HepG2 (cell line): Measurements from ENCODE around the gene AP2B1. TPM values are rescaled to one million over a fixed set of nuclear protein-coding genes. Genes with fewer than 3 reads are reported as not detected.

ENCODE experiments used
- AGO1 ChIP-seq: fragments of 200-400 bp; formaldehyde crosslinking; IDR thresholded peaks from 2 replicates; pipeline ENCODE4 v1.6.1; 2017; ENCODE audit warnings: mild to moderate bottlenecking, low read depth, low read length, moderate library complexity; ENCODE audit not compliant: poor library complexity, severe bottlenecking
- EED ChIP-seq: sonication (generic); formaldehyde crosslinking; IDR thresholded peaks from 2 replicates; pipeline ENCODE4 v1.5.0; 2020; ENCODE audit warnings: mild to moderate bottlenecking, missing genetic modification reagents
- ELF3 ChIP-seq: IDR thresholded peaks from 2 replicates; pipeline ENCODE4 v1.6.1; 2016; ENCODE audit warnings: missing genetic modification reagents, missing compliant biosample characterization
- GABPA ChIP-seq, 2 experiments: IDR thresholded peaks; 2 replicates each; pipeline ENCODE4 v1.6.1; 2011 to 2016; ENCODE audit warnings: low read depth in 2 of 2, low read length in 1 of 2, missing biosample characterization in 1 of 2, missing genetic modification characterization in 1 of 2
- GZF1 ChIP-seq: sonication (generic); formaldehyde crosslinking; IDR thresholded peaks from 2 replicates; pipeline ENCODE4 v1.5.1; 2020; ENCODE audit warnings: mild to moderate bottlenecking, missing genetic modification reagents
- KDM3A ChIP-seq: IDR thresholded peaks from 2 replicates; pipeline ENCODE4 v1.6.1; 2018; ENCODE audit warnings: low read depth, missing compliant biosample characterization
- KLF15 ChIP-seq: sonication (generic); formaldehyde crosslinking; IDR thresholded peaks from 2 replicates; pipeline ENCODE4 v1.8.1; 2023; ENCODE audit warnings: borderline replicate concordance, mild to moderate bottlenecking, inconsistent platforms, missing genetic modification reagents, mixed read lengths
- MTA3 ChIP-seq: sonication (generic); formaldehyde crosslinking; IDR thresholded peaks from 2 replicates; pipeline ENCODE4 v1.4.0; 2020; ENCODE audit warnings: missing genetic modification reagents
- MTF2 ChIP-seq: sonication (generic); formaldehyde crosslinking; IDR thresholded peaks from 2 replicates; pipeline ENCODE4 v1.5.0; 2020; ENCODE audit warnings: missing genetic modification reagents, borderline replicate concordance
- NFRKB ChIP-seq: fragments of 450-650 bp; IDR thresholded peaks from 2 replicates; pipeline ENCODE4 v1.6.1; 2017
- NR1H2 ChIP-seq: sonication (generic); formaldehyde crosslinking; IDR thresholded peaks from 2 replicates; pipeline ENCODE4 v1.8.1; 2022; ENCODE audit warnings: low read depth, missing genetic modification reagents, borderline replicate concordance
- ONECUT2 ChIP-seq: sonication (generic); formaldehyde crosslinking; IDR thresholded peaks from 2 replicates; pipeline ENCODE4 v1.4.0; 2020; ENCODE audit warnings: missing genetic modification reagents
- PHF8 ChIP-seq: sonication (generic); formaldehyde crosslinking; IDR thresholded peaks from 2 replicates; pipeline ENCODE4 v1.5.0; 2020; ENCODE audit warnings: missing genetic modification reagents
- RCOR2 ChIP-seq: IDR thresholded peaks from 2 replicates; pipeline ENCODE4 v1.6.1; 2016; ENCODE audit warnings: missing biosample characterization, missing genetic modification reagents
- RFXANK ChIP-seq: IDR thresholded peaks from 2 replicates; pipeline ENCODE4 v1.6.1; 2016
- SP5 ChIP-seq: IDR thresholded peaks from 2 replicates; pipeline ENCODE4 v1.6.1; 2016; ENCODE audit warnings: low read depth, borderline replicate concordance
- SRF ChIP-seq: IDR thresholded peaks from 2 replicates; pipeline ENCODE4 v1.6.1; 2011; ENCODE audit warnings: mild to moderate bottlenecking, low read depth, low read length, moderate library complexity
- STAT6 ChIP-seq: sonication (generic); formaldehyde crosslinking; IDR thresholded peaks from 2 replicates; pipeline ENCODE4 v1.4.0; 2020; ENCODE audit warnings: missing genetic modification reagents, mild to moderate bottlenecking, borderline replicate concordance
- ZFP36L2 ChIP-seq: sonication (generic); formaldehyde crosslinking; IDR thresholded peaks from 2 replicates; pipeline ENCODE4 v1.4.0; 2020; ENCODE audit warnings: missing genetic modification reagents
- ZNF337 ChIP-seq: sonication (generic); formaldehyde crosslinking; IDR thresholded peaks from 2 replicates; pipeline ENCODE4 v1.5.1; 2020; ENCODE audit warnings: missing genetic modification reagents, low read depth, mild to moderate bottlenecking, borderline replicate concordance
- ZNF567 ChIP-seq: sonication (generic); formaldehyde crosslinking; IDR thresholded peaks from 2 replicates; pipeline ENCODE4 v1.8.1; 2023; ENCODE audit warnings: mild to moderate bottlenecking, missing genetic modification reagents, borderline replicate concordance
- ZNF674 ChIP-seq: sonication (generic); formaldehyde crosslinking; IDR thresholded peaks from 2 replicates; pipeline ENCODE4 v1.5.0; 2020; ENCODE audit warnings: low read depth, mild to moderate bottlenecking, missing genetic modification reagents
- ZSCAN25 ChIP-seq: sonication (generic); formaldehyde crosslinking; IDR thresholded peaks from 2 replicates; pipeline ENCODE4 v1.8.0; 2022; ENCODE audit warnings: mild to moderate bottlenecking, missing genetic modification reagents
- polyA plus RNA-seq, 8 experiments: library from polyadenylated mRNA; depleted of rRNA in 3 of 8; stranded (reverse) in 7 of 8; unstranded in 1 of 8; fragments of >200 nt; fragmentation: Illumina TruSeq in 4 of 8; extraction: Trizol in 4 of 8; gene quantifications; 2 replicates each; pipeline versions ENCODE4 v1.2.1 to v1.2.3, GENCODE V29; 2011 to 2016; ENCODE audit warnings: low read depth in 4 of 8, missing spikeins in 1 of 8, mixed read lengths in 1 of 8; ENCODE audit not compliant: insufficient read depth in 1 of 8
- total RNA-seq, 5 experiments: library from RNA; depleted of rRNA; stranded (reverse); fragments of >200 nt; fragmentation: Illumina TruSeq; extraction: Trizol; gene quantifications; 2 replicates each; pipeline ENCODE4 v1.2.3, GENCODE V29; 2016; ENCODE audit warnings: low read depth in 1 of 5
- TF ChIP-seq, protein P1 (sequence below): sonication (generic); formaldehyde crosslinking; conservative IDR thresholded peaks from 2 replicates; pipeline ENCODE4 v1.4.0; 2020; ENCODE audit warnings: mild to moderate bottlenecking, missing genetic modification reagents, moderate library complexity

The AP2B1 gene
- total and polyA plus RNA-seq, 2 of the 13 experiments (the other 11 are each of a cell fraction or from before 2014, with no cell fraction given) = 23.8 to 71.3 TPM

DNA sequence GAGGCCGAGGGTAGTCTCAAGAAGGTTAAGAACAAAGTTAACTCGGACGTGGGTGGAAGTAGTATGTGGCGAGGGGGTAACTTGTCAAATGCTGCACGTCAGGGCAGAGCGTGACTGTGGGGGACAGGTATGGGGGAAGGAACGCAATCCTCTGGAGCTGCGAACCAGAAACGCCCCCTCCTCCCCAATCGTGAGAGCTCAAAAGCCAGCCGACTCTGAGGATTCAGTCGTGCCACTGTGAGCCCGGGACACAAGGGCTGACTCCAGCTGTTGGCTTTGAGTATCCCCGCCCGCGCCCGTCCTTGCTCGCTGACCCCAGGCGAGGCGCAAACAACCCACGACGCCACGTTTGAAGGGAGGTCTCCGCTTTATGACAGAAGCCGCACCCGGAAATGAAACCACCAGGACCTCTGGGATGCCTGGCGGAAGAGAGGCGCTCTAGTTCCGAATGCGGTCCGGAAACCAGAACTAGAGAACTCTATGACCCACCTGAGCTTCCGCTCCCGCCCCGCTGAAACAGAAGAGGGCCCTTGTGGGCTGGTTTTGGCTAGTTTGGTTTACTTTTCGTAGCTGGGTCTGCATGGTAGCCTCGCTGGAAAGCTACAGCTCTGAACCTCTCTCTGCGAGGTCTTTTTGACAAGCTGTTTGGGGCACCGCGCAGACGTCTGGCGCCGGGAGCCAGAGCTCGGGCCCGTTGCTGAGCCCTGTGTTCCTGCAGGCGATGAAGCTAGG is 8.8 kb upstream of the AP2B1 start, which contains the start of gene PEX12 (continued):
- TF ChIP-seq ZFP36L2 (CRISPR knock-in tag) = no peak
- no peak for TF ChIP-seq MTF2
- 0 out of 2 replicates have a peak, but pooled peaks have one; percentile 47 for TF ChIP-seq STAT6 (CRISPR knock-in tag)
- peak; percentile 67 for TF ChIP-seq AGO1
- TF ChIP-seq ZSCAN25 (CRISPR knock-in tag) = no peak
- 0 out of 2 replicates have a peak, but pooled peaks have one; percentile 26 for TF ChIP-seq KDM3A (CRISPR knock-in tag)
- TF ChIP-seq, protein P1, sequence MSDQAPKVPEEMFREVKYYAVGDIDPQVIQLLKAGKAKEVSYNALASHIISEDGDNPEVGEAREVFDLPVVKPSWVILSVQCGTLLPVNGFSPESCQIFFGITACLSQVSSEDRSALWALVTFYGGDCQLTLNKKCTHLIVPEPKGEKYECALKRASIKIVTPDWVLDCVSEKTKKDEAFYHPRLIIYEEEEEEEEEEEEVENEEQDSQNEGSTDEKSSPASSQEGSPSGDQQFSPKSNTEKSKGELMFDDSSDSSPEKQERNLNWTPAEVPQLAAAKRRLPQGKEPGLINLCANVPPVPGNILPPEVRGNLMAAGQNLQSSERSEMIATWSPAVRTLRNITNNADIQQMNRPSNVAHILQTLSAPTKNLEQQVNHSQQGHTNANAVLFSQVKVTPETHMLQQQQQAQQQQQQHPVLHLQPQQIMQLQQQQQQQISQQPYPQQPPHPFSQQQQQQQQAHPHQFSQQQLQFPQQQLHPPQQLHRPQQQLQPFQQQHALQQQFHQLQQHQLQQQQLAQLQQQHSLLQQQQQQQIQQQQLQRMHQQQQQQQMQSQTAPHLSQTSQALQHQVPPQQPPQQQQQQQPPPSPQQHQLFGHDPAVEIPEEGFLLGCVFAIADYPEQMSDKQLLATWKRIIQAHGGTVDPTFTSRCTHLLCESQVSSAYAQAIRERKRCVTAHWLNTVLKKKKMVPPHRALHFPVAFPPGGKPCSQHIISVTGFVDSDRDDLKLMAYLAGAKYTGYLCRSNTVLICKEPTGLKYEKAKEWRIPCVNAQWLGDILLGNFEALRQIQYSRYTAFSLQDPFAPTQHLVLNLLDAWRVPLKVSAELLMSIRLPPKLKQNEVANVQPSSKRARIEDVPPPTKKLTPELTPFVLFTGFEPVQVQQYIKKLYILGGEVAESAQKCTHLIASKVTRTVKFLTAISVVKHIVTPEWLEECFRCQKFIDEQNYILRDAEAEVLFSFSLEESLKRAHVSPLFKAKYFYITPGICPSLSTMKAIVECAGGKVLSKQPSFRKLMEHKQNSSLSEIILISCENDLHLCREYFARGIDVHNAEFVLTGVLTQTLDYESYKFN (CRISPR knock-in tag) = 0 out of 2 replicates have a peak, but pooled peaks have one; percentile 53
- 0 out of 2 replicates have a peak, but pooled peaks have one; percentile 59 for TF ChIP-seq RFXANK
- peak; percentile 87 for TF ChIP-seq PHF8 (CRISPR knock-in tag)
- 0 out of 2 replicates have a peak, but pooled peaks have one; percentile 30 for TF ChIP-seq SP5
- no peak for TF ChIP-seq NFRKB
- TF ChIP-seq ZNF337 (CRISPR knock-in tag) = no peak
- no peak for TF ChIP-seq NR1H2 (CRISPR knock-in tag)
- TF ChIP-seq ONECUT2 (CRISPR knock-in tag) = no peak
- TF ChIP-seq GZF1 (CRISPR knock-in tag) = 0 out of 2 replicates have a peak, but pooled peaks have one; percentile 59
- TF ChIP-seq KLF15 (CRISPR knock-in tag) = no peak
- TF ChIP-seq ZNF567 (CRISPR knock-in tag) = peak; percentile 81; the same call in 1 of the 2 replicates
- TF ChIP-seq EED (CRISPR knock-in tag) = no peak
- TF ChIP-seq GABPA (IDR thresholded peaks at IDR 0.05; ENCODE audit: low read depth, low read length) = peak; percentile 91
- TF ChIP-seq GABPA (CRISPR knock-in tag; IDR thresholded peaks at IDR 0.05; ENCODE audit: low read depth) = peak; percentile 99
- TF ChIP-seq ZNF674 (CRISPR knock-in tag) = no peak
- no peak for TF ChIP-seq RCOR2 (CRISPR knock-in tag)
- peak; percentile 93 for TF ChIP-seq ELF3
- no peak for TF ChIP-seq SRF
- no peak for TF ChIP-seq MTA3
